Adrenal gland (tissue), 5 donors: ENCODE data around the gene MMP17.

Experiments used
- CTCF ChIP-seq, 6 experiments: fragments of 450-650 bp in 4 of 6; fragments of 200-600 bp in 2 of 6; sonication (generic) in 1 of 6; IDR thresholded peaks; 1 replicate in 5 of 6; 2 replicates in 1 of 6; pipeline versions ENCODE4 v1.5.1 to v1.8.0; 2016 to 2021; ENCODE audit warnings: antibody characterized with exemption in 6 of 6, mild to moderate bottlenecking in 2 of 6, moderate library complexity in 1 of 6
- POLR2A ChIP-seq, 2 donors: fragments of 450-650 bp; IDR thresholded peaks; one replicate each; pipeline ENCODE4 v1.6.1; 2017; ENCODE audit warnings: antibody characterized with exemption in 2 of 2, mild to moderate bottlenecking in 2 of 2, moderate library complexity in 1 of 2
- donor health status: DM: no; HTN: no; CAD: no.

DNA sequence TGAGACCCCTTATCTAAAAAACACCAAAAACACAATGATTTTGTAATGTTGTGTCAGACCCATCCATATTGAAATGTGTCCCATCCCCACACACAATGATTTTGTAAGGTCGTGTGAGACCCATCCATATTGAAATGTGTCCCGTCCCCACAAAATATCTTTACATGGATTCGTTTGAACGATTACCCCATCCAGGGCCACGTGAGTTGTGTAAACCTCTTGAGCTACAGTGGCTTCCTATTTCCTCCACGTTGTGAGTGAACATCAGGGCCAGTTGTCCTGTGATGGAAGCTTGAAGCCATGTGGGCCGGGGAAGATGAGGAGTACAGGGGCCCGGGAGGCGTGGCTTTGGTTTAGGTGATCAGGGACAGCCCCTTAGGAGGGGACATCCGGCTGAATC lies 39.3 kb downstream of the MMP17 start:
- no peak for TF ChIP-seq POLR2A (IDR thresholded peaks at IDR 0.05)
- TF ChIP-seq CTCF (IDR thresholded peaks at IDR 0.05): no peak
